HUES6 (cell line): Measurements from ENCODE around the gene LAD1.

ENCODE experiments used
- H3K27ac ChIP-seq: 2 replicates; pipeline ENCODE4 v1.7.0; 2013; ENCODE audit warnings: low read depth, mild to moderate bottlenecking, low read length, inconsistent platforms
- H3K27me3 ChIP-seq: 2 replicates; pipeline ENCODE4 v1.6.1; 2013; ENCODE audit warnings: low read length; ENCODE audit not compliant: control insufficient read depth, insufficient read depth
- H3K36me3 ChIP-seq: 2 replicates; pipeline ENCODE4 v1.6.1; 2013; ENCODE audit warnings: low read length; ENCODE audit not compliant: control insufficient read depth, insufficient read depth
- H3K4me1 ChIP-seq: 2 replicates; pipeline ENCODE4 v1.6.1; 2013; ENCODE audit warnings: low read length; ENCODE audit not compliant: control insufficient read depth, insufficient read depth
- H3K4me3 ChIP-seq: 2 replicates; pipeline ENCODE4 v1.5.1; 2013; ENCODE audit warnings: low read depth, low read length
- H3K9ac ChIP-seq: one replicate; pipeline ENCODE4 v1.6.1; 2013; ENCODE audit warnings: mild to moderate bottlenecking, low read length
- H3K9me3 ChIP-seq: 2 replicates; pipeline ENCODE4 v1.6.1; 2013; ENCODE audit warnings: low read depth, low read length; ENCODE audit not compliant: control insufficient read depth, insufficient read depth

Gene LAD1

GRCh38 chr1:201334325-201335173, 64.6 kb downstream of the LAD1 start:
- no peaks in the 10 kb centered on the region for H3K4me1 ChIP-seq
- H3K9me3 ChIP-seq: no peaks in the 10 kb centered on the region
- no peak overlapping the region for H3K9ac ChIP-seq
- H3K36me3 ChIP-seq: no peaks in the 10 kb centered on the region
- no peaks in the 10 kb centered on the region for H3K27me3 ChIP-seq
- H3K4me3 ChIP-seq: no peak overlapping the region
- no peak overlapping the region for H3K27ac ChIP-seq

GRCh38 chr1:201332616-201333335, 66.3 kb downstream of the LAD1 start:
- Histone ChIP-seq H3K36me3 (no peaks in the 10 kb centered on the region), H3K9ac (no peak overlapping the region), H3K27me3 (no peaks in the 10 kb centered on the region; the same call in 1 of the 2 replicates), H3K4me3 (no peak overlapping the region), H3K27ac (no peak overlapping the region), H3K4me1 (no peaks in the 10 kb centered on the region), H3K9me3 (no peaks in the 10 kb centered on the region)

GRCh38 chr1:201332021-201332420, 67.1 kb downstream of the LAD1 start:
- no peaks in the 10 kb centered on the region for H3K4me1 ChIP-seq
- no peak overlapping the region for H3K27ac ChIP-seq
- no peak overlapping the region for H3K4me3 ChIP-seq
- H3K9me3 ChIP-seq: no peaks in the 10 kb centered on the region
- H3K27me3 ChIP-seq: peaks cover 4% of the 10 kb centered on the region; the same call in 1 of the 2 replicates
- H3K36me3 ChIP-seq: no peaks in the 10 kb centered on the region
- no peak overlapping the region for H3K9ac ChIP-seq

- H3K9ac ChIP-seq: no peak overlapping the region
- peaks cover 4% of the 10 kb centered on the region; the same call in 1 of the 2 replicates for H3K27me3 ChIP-seq
- no peak overlapping the region for H3K4me3 ChIP-seq
- H3K9me3 ChIP-seq: no peaks in the 10 kb centered on the region
- no peaks in the 10 kb centered on the region for H3K4me1 ChIP-seq
- no peaks in the 10 kb centered on the region for H3K36me3 ChIP-seq
- H3K27ac ChIP-seq: no peak overlapping the region
These were observed 68.0 kb downstream of the LAD1 start for GRCh38 chr1:201331166-201331565.
